NCI-H1694 treated with DMSO at 0.1 percent for 48 hours (cell line): Measurements from ENCODE around the gene TNIK.

Experiments
- DNase-seq: peaks from one replicate; lab custom pipeline; 2025; lab: John Stamatoyannopoulos, UW

The TNIK gene

DNA sequence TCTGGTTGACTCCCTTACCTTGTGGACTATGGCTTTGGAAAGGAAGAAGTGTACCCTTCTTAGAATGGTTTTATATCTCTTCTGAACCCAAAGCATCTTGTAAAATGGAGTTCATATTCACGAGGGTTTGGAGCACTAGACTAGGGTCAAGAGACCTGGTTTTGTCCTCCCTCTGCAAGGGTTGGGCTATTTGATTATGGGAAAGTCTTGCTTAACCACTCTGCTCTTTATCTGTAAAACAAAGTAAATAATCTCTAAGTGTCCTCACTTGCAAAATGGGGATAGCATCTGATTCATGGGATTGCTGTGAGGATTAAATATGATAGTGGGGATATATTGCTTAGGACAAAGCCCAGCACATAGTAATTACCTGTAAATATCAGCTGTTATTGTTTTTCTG, 415.8 kb downstream of the TNIK start:
- no peak for DNase-seq

DNA sequence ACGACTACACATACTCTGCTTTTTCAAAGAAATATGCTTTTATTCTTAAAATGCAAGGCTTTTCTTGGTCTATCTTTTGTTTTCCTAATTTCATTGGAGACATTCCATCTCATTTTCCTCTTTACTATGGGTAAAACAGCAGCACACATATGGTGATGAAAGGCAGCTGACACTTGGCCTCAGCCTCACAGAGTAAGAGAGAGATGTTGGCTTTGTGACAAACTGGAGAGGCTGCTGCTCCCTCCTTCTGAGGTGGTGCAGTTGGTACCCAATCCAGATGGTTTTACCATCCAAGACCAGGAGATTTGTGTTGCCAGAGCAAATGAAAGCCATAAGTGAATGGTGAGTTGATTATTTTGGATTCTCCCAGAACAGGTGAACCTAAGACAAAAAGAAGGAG, 420.5 kb downstream of the TNIK start:
- DNase-seq: no peak

DNA sequence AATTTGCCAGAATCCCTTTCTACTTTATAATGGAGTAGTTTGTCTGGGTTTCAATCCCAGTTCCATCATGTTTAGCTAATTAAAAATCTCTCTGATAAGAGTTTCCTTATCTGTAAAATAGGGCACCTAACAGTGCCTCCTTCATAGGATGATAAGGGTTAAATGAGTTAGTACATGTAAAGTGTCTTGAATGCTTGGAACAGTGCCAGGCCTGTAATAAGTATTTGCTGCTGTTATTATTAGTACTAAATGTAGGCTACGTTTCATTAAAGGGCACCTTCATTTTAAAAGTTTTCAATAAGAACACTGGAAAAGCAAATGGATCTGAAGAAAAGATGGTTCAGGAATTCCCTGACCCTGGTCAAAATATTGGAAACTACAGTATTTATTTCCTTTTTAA, 421.9 kb downstream of the TNIK start:
- DNase-seq: no peak

DNA sequence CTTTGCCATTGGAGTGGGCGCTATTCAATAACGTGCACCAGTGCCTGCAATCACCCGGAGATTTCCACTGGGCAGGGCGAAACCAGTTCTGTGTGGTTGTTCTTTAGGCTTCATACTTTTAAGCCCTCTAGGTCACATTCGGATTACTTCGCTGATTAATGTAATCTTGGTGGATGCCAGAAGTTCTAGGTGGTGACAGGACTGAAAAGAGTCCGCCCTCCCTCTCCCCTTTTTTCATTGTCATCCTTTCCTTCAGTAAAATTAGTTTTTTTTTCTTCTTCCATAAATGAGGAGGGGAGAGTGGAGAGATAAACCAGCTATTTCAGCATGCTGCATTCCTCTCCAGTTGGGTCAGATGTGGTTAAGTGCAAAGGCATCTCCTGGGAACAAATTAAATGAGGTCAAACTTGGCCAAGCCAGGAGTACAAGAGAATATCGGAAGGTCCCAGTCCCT, 431.4 kb downstream of the TNIK start:
- DNase-seq: no peak

DNA sequence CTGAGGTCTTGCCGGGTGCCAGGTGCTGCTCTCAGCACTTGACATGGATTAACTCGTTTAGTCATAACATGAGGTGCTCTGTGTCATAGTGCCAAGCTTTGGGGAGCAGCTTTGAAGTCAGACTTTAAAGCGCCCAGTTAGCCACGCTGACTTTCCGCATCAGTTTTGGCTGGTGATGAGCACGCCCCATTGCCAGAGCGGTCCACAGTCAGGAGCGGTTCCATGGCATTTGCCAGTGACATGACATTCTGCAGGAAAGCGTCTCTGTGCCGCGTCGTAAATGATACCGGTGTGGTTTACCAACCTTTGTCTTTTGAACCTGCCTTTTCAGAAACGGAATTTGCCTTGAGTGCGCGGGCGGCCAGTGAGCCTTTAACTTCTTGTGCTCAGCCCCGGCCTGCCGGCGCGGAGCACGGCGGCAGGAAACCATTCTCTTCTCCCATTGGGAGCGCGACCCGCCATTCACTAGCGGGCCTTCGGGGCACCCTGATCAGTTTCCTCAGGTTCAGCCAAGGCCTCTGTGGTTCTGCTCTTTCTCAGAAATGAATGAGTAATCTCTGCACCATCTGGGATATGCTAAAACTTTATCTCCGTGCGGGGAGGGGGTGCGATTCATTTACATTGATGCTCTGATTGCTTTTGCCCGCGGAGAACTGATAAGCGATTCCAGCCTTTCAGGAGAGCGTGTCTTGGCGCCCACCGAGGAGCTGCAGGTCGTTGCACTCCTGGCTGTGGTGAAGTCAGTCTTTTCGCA, 432.0 kb downstream of the TNIK start:
- DNase-seq: no peak

DNA sequence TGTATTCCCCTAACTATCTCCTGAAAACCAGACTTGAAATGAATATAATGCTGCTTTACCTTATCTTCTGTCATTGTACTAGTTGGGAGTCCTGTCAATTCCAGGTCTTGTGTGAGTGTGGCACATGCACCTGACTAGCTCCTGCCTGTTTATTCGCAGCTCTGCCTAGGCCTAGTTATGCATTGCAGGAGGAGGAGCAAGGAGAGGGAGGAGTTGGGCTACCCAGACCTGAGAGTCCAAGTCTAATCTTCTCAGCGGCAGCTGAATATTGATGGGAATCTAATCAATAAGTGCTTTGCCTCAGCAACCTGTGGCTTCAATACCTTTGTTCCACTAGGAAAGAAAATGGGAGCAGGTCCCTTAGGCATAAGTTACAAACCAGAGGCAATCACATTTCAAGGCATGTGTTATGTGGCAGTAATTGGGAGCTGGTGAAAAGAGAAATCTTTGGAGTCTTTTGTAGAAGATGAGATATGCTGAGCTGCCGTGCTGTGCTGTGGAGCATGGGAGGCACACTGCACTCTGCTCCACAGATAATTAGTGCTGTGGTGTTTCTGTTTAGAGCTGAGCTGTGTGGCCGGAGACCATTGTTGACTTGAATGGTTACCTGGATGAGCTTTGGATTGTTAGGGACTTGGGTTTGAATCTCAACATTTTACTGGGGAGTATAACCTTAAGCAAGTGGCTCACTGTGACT, 433.5 kb downstream of the TNIK start, which contains the start of gene SLC2A2:
Gene SLC2A2 (minus strand): TSS at position 124 of the 697 bp plus-strand sequence. CDS start 50 bp downstream, at position 74.
- DNase-seq: no peak

DNA sequence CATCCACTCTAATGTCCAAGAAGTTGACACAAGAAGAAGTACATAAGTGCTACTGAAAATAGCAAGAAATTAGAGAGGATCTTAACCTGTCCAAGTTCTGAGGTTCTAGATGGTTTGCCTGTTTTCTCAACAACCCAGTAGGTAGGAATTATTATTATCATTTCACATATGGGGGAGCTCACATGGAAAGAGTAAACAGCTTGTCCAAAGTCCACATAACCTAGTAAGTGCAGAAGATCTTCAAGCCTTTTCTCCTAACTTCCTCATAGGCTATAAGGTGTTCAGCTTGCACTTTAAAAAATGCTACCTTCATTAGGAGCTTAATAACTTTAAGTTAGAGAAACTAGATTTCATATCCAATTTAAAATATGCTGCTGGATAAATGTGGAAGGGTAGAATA, 436.6 kb downstream of the TNIK start:
- DNase-seq: no peak

DNA sequence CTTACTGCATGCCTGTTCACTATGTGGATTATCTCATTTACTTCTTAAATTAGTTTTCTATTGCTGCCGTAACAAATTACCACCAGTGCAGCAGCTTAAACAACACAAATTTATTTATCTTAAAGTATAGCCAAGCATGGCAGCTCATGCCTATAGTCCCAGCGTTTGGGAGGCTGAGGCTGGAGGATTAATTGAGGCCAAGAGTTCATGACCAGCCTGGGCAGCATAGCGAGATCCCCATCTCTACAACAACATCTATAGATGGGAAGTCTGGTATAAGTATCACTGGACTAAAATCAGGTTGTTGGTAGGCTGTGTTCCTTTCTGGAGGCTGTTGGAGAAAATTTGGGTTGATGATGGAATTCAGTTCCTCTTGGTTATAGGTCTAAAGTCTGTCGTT, 438.8 kb downstream of the TNIK start:
- DNase-seq: no peak

DNA sequence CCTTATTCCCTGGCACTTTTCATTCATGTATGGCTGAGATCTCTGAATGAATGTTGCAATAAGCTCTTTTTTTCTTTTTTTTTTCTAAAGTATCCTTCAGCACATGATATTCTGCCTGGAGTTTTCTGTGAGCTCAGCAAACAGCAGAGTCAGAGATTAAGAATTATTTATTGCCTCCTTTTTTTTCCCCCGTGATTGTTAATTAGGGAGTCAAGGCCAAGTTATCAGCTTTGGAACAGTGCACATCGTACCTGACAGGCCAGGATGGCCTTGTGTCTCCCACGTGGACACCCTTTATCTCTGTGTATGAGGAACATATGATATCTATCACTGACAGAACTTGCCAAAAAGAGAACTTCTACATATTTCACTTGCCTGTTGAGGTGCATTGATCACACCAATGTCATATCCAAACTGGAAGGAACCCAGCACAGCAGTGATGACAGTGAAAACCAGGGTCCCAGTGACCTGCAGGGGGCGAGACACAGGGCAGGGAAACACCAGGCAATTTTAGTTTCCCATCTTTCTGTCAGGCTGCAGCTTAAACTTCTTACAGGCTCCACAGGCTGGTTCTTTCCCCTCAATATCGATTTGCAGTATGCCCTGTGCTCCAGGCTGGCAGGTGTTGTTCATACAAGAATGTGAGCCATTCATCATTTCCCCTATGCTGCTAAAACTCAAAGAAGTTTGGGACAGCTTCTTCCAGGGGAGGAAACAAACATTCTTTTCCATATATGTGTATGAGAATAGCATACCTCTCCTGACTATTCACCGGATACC, 441.9 kb downstream of the TNIK start:
- DNase-seq: no peak

DNA sequence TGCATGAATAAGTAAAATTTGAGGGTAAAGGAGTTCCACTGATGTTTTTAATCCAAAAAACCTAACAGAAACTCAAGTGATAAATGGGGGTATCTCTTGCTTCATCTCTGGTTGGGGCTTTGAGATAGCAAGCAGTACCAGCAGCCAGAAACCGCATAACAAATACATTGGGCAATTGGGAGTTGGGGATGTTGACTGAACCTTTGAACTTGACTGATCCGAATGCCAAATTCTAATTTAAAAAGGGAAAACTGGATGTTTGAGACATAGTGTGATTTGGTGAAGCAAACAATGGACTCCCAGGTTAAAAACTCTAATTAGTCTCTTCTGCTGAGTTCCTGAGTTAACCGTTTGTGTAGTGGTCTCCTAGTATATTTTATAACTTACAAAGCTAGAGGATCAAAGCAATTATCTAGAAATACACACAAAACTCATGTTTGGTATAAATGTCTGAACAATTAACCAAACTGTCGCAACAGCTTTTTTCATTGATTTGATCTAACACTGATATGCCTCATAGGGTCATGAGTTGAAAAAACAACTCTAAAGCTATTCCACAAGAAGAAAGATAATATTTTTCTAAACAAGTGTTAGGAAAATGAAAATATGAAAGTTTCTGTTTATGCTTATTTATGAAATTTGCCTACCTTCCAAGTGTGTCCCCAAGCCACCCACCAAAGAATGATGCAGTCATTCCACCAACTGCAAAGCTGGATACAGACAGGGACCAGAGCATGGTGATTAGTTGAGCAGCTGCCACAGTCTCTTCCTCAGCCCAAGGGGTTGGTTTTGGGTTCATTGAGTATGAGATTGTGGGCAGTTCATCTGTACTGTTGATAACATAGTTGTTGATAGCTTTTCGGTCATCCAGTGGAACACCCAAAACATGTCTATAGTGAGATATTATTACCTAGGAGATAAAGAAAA, 446.1 kb downstream of the TNIK start:
- no peak for DNase-seq

DNA sequence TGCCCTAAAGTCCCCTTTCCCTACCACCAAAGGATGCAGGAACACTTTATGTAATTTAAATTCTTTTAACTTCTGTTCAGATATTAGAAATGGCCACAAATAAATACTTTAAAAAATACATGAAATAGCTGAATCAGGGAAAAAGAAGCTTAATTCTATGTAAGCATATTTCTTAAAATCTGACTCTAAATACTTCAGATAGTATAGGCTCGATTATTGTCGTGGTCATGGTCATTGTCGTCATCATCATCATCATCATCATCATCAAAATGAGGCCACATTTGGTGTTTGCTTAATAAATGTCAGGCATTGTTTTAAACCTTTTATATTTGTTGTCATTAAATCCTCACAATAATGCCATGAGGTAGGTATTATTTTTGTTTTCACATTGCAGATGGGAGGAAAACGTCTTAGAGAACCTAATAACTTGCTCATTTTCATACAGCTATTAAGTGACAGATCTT, 448.3 kb downstream of the TNIK start:
- DNase-seq: no peak
